Measurements from ENCODE around the gene KCNQ5. TPM values are rescaled to one million over a fixed set of nuclear protein-coding genes. Genes with fewer than 3 reads are reported as not detected.

KCNQ5 gene
- total RNA-seq, 4 donors from 2014 or later = 0.52 to 0.97 (median 0.59) TPM

DNA sequence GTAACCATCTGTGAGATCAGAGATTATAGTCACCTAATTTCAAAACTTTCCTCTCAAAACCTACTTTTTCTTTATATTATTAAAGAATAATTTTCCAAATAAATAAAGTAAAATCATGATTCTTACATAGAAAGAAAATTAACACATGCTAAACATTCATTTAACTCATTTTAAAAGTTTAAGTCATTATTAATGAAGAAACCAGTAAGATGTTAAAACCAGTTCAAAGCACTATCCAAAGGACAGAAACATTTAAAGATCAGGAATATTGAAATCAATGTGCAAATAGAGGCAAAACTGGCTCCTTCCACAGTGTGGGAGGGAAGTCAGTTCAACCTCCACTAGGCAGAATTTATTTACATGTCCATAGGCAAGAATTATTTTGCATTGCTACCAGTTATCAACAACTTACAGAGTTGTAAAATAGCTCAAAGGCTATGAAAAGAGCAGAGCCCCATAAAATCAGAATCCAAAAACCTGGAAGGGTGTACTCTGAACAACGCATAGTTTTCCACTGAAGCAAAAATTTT lies 456.5 kb downstream of the KCNQ5 start:
- WGBS, 2 donors = 85 to 97% methylated on average over 1 of the region's 1 CpG
- intact Hi-C loops (cut with DNase I; ENCODE audit: low total_unique reads) = no loop called here
- H3K4me3 ChIP-seq (ENCODE audit: low read depth, poor library complexity, severe bottlenecking) = no peak overlapping the region
- no peak for TF ChIP-seq POLR2A (IDR thresholded peaks at IDR 0.05)
- TF ChIP-seq, protein P1, sequence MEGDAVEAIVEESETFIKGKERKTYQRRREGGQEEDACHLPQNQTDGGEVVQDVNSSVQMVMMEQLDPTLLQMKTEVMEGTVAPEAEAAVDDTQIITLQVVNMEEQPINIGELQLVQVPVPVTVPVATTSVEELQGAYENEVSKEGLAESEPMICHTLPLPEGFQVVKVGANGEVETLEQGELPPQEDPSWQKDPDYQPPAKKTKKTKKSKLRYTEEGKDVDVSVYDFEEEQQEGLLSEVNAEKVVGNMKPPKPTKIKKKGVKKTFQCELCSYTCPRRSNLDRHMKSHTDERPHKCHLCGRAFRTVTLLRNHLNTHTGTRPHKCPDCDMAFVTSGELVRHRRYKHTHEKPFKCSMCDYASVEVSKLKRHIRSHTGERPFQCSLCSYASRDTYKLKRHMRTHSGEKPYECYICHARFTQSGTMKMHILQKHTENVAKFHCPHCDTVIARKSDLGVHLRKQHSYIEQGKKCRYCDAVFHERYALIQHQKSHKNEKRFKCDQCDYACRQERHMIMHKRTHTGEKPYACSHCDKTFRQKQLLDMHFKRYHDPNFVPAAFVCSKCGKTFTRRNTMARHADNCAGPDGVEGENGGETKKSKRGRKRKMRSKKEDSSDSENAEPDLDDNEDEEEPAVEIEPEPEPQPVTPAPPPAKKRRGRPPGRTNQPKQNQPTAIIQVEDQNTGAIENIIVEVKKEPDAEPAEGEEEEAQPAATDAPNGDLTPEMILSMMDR (IDR thresholded peaks at IDR 0.05) = no peak
- no peak for DNase-seq (ENCODE audit: low spot score in 2 of 2)

DNA sequence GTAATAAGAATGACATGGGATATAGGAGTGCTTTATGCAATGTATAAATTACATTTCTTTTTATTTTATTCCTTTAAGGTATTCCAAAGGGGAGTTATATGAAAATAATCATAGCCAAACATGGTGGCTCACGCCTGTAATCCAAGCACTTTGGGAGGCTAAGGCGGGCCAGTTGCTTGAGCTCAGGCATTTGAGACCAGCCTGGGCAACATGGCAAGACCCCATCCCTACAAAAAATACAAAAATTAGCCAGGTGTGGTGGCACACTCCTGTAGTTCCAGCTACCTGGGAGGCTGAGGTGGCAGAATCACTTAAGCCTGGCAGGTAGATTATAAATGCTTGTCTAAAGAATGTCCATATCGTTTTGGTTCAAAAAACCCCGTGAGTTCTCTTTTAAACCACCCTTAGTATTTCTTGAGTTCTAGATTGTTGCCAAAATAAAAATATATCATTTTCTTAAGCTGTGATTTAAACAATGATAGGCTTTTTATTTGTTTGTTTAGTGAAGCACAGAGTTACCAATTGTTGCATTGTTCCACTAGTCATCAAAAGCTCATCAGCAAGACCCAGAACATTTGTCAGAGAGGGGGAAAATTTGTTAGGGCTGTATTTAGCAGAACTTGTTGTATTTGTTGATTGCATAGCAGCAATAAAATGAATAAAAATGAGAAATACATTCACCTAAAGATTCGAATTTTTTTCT lies 457.2 kb downstream of the KCNQ5 start:
- H3K4me3 ChIP-seq (ENCODE audit: low read depth, poor library complexity, severe bottlenecking) = no peak overlapping the region
- TF ChIP-seq, protein P1 (IDR thresholded peaks at IDR 0.05) = no peak
- TF ChIP-seq POLR2A (IDR thresholded peaks at IDR 0.05) = no peak
- 77 to 84% methylated on average over 5 of the region's 5 CpGs for WGBS, 2 donors
- no peak for DNase-seq (ENCODE audit: low spot score in 2 of 2)
- intact Hi-C loops (cut with DNase I; ENCODE audit: low total_unique reads) = no loop called here

DNA sequence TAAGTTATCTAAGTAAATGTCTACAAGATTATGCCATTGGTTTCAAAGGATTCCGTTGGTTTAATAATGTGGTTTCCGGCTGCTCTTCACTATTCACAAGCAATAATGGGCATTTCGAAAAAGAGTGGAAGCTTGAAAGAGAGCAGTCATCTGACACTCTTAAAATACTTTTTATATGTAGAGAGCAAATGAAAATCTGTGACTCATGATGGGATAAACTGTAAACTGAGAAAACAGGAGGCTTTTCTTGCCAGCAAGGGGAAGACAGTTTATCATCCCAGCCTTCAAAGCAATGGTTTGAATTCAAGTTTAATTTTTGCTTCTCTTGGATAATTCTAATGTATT lies 457.7 kb downstream of the KCNQ5 start:
- WGBS, 2 donors = 75 to 87% methylated on average over 3 of the region's 3 CpGs
- H3K4me3 ChIP-seq (ENCODE audit: low read depth, poor library complexity, severe bottlenecking) = no peak overlapping the region
- DNase-seq (ENCODE audit: low spot score in 2 of 2) = no peak
- intact Hi-C loops (cut with DNase I; ENCODE audit: low total_unique reads) = no loop called here
- no peak for TF ChIP-seq POLR2A (IDR thresholded peaks at IDR 0.05)
- TF ChIP-seq, protein P1 (IDR thresholded peaks at IDR 0.05) = no peak

DNA sequence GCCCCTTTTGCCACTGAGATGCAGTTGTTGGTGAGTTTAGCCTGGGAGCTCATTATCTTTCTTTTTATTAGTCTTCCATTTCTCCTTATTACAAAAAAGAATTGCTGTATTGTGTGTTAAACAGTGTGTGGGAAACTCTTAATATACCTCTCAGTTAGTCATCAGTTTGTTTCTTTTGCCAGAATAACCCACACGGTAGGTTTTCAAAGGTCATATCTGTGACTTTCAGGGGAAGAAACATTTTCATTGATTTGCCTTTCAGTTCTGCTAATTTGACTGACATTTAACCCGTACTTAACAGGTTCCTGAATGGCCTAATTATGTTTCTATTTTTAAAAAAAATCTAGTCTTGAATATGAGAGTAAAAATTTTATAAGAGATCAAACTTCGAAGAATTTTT lies 458.1 kb downstream of the KCNQ5 start:
- no peak for DNase-seq (ENCODE audit: low spot score in 2 of 2)
- TF ChIP-seq, protein P1 (IDR thresholded peaks at IDR 0.05) = no peak
- TF ChIP-seq POLR2A (IDR thresholded peaks at IDR 0.05) = no peak
- 54 to 61% methylated on average over 3 of the region's 3 CpGs for WGBS, 2 donors
- intact Hi-C loops (cut with DNase I; ENCODE audit: low total_unique reads) = no loop called here
- no peak overlapping the region for H3K4me3 ChIP-seq (ENCODE audit: low read depth, poor library complexity, severe bottlenecking)

DNA sequence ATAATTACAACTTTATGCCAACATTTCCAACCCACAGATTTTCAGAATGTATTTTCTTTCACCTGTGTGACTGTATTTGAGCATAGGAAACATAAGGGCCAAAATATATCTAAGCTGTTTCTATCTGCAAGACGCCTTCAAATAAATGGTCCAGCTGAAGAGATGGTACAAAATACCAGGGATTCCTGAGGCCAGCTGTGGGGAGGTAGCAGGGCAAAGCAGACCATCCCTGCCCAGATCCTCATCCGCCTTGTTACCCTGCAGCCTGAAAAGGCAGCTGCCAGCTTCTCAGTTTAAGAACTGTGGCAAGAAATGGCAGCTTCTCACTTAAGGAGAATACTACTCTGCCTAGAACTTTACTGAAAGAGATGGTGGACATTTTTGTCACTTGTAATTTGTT lies 460.1 kb downstream of the KCNQ5 start:
- intact Hi-C loops (cut with DNase I; ENCODE audit: low total_unique reads) = no loop called here
- no peak for TF ChIP-seq POLR2A (IDR thresholded peaks at IDR 0.05)
- TF ChIP-seq, protein P1 (IDR thresholded peaks at IDR 0.05) = no peak
- no peak for DNase-seq (ENCODE audit: low spot score in 2 of 2)
- WGBS, 2 donors = 65 to 73% methylated on average over 2 of the region's 2 CpGs
- H3K4me3 ChIP-seq (ENCODE audit: low read depth, poor library complexity, severe bottlenecking) = no peak overlapping the region

DNA sequence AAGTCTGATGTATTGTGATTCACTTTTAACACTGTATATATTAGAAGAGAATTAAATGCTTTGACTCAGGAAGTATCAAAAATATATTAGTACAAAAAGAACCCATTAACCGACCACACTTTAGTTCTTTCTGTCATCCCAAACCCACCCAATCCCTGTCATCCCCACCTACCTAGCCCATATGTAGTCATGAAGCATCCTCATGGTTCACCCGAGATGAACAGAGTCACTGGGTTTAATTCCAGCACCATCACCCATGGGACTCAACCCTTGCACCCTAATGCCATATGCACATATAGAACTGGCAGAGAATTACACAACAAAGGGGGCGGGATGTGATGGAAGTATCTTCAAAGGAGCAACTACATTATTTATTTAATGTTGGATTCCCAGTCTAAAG lies 462.0 kb downstream of the KCNQ5 start:
- intact Hi-C loops (cut with DNase I; ENCODE audit: low total_unique reads) = no loop called here
- H3K4me3 ChIP-seq (ENCODE audit: low read depth, poor library complexity, severe bottlenecking) = no peak overlapping the region
- WGBS, 2 donors = 74 to 85% methylated on average over 3 of the region's 3 CpGs
- TF ChIP-seq, protein P1 (IDR thresholded peaks at IDR 0.05) = no peak
- TF ChIP-seq POLR2A (IDR thresholded peaks at IDR 0.05) = no peak
- no peak for DNase-seq (ENCODE audit: low spot score in 2 of 2)
